GM19467 (cell line): ENCODE results near the gene TFIP11.

Experiments
- ATAC-seq: cut with Tn5 transposase; IDR thresholded peaks from one replicate; pipeline ENCODE4 v1.9.1; 2021; ENCODE audit warnings: mild to moderate bottlenecking, moderate library complexity; ENCODE audit not compliant: unreplicated experiment

TFIP11 gene

DNA sequence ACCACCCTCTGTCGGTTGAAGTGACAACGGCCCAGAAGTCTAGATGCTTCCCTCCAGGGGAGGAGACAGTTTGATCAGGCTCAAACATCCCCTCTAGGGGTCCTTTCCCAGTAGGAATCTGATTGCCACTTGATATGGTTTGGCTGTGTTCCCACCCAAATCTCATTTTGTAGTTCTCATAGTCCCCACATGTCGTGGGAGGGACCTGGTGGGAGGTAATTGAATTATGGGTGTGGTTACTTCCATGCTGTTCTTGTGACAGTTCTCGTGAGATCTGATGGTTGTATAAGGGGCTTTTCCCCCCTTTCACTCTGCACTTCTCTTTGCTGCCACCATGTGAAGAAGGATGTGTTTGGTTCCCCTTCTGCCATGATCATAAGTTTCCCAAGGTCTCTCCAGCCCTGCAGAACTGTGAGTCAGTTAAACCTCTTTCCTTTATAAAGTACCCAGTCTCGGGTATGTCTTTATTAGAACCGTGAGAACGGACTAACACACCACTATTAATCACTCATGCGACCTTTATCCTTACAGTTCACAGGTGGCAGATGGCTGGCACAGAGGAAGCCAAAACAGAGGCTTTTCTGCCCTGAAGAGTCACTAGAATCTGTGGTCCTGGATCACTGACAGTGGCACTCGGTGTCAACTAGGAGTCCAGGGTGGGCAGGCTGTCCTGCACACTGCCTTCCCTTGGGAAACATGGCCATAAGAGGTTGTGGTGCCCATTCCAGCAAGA, 61.7 kb downstream of the TFIP11 start:
- ATAC-seq = no peak

DNA sequence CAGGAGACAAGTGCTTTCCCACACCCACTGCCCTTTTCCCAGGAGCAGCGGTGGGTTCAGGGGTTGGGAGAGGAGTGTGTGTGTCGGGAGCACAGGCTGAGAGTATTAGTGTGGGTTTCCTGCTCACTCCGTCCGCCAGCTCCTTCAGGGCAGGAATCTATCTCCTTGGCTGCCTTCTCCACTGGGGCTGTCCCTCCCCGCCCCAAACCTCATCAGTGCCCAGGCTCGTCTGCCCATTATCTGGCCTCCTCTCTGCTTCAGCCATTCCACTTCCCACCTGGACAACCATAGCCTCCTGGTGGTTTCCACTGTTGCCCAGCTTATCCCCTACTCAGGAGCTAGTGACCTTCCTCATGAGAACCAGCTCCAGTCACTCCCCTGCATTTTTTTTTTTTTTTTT, 63.3 kb downstream of the TFIP11 start:
- ATAC-seq = no peak

GRCh38 chr22:26448334-26448733, 63.9 kb downstream of the TFIP11 start:
- no peak for ATAC-seq

DNA sequence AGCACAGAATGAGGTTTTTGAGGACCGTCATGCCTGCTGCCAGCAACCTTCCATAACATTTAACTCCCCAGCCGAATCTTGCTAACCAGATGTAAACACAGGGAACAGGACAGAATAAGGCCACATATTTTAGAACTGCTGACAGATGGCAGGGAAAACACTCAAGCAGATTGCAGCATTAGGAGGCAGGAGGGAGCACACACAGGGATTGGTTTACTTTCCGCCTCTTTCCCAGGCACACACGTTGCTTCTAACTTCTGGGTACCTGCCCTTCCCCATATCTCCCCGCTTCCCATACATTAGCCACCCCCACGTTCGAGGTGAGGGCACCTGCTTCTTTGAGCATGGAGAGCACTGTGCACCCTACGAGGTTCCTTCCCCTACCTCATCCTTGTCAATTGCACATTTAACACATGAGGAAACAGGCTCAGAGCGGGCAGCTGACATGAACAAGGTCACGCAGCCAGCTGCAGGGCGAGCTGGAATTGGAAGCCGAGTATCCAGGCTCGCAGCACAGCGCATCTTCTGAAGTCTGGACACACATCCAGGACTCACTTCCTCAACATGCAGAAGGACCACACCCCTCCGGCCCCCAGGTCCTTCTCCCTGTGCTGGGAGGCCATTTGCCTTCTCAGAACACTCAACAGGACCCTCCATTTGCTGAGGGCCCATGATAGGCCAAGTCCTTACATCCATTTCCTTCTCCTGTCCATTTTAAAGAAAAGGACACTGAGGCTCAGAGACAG, 64.5 kb downstream of the TFIP11 start:
- no peak for ATAC-seq

DNA sequence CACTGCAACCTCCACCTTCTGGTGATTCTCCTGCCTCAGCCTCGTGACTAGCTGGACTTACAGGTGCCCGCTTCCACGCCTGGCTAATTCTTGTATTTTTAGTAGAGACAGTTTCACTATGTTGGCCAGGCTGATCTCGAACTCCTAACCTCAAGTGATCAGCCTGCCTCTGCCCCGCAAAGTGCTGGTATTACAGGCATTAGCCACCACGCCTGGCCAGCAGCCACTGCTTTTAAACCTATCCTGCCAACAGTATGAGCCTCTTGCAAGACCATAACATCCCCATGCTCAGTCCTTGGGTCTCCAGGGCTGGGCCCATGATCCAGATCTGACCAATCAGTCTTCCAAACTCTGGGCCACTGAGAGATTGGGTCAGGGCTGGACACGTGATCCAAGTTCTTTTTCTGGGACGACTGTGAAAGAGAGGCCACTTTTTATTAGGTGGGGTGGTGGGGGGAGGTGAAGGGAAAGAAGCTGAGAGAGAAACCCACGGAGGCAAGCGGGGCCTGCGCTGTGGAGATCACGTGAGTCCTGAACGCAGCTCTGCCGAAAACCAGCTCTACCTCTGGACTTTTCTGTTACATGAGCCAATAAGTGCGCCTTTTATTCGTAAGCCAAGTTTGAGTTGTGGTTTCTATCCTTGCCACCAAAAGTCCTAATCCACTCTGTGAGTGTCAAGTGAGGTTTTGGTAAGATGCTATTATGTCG, 65.3 kb downstream of the TFIP11 start:
- no peak for ATAC-seq

GRCh38 chr22:26445577-26446275, 66.5 kb downstream of the TFIP11 start:
- no peak for ATAC-seq

DNA sequence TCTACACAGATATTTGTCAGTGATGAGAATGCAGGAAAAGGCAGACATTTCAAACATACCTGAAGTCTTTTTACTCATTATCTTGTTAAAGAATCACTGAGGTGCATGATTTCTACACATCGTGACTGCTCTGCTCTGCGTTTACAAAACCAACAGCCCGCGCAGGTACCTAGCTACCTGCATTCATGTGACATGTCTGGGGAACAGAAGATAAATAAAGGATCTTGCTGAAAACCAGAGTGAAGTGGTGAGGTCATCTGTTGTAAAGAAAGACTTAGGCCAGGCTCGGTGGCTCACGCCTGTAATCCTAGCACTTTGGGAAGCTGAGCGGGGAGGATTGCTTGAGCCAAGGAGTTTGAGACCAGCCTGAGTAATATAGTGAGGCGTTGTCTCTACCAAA, 67.5 kb downstream of the TFIP11 start:
- no peak for ATAC-seq

DNA sequence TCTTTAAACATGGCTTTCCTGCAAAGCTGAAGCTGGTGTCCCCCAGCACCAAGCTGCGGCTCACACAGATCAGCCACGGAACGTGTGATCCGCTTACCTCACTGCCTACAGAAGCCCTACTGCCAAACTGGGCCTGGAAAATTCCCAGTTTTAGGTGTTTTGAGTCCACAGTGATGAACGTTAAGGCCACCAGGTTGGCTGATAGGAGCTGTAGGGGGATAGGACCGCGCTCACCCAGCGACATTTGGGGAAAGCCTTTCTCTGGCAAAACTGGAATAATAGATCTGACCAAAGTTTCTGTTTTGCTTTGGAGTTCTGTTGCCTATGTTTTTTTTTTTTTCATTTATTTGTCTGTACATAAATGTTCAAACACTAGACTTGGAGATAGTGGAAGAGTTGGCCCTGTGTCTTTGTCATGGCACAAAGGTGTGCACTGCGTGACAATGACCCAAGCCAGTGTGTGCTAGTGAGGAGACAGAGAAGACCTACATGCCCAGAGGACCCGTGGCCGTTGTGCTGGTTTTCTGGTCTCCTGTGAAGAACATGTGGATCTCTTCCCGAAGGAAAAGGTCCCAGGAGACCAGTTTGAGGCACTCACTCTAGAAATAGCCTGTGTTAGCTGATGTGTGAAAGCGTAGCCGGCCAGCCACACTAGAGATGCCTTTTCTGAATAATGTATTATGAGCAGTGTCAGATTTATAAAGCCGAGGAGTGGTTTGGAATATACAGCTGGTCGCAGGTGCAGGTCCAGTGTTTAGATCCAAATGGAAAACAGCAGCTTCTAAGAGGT, 68.2 kb downstream of the TFIP11 start:
- no peak for ATAC-seq

GRCh38 chr22:26442086-26442756, 70.1 kb downstream of the TFIP11 start:
- ATAC-seq = no peak
